Measurements from ENCODE around the gene RBP3.

Gene RBP3

DNA sequence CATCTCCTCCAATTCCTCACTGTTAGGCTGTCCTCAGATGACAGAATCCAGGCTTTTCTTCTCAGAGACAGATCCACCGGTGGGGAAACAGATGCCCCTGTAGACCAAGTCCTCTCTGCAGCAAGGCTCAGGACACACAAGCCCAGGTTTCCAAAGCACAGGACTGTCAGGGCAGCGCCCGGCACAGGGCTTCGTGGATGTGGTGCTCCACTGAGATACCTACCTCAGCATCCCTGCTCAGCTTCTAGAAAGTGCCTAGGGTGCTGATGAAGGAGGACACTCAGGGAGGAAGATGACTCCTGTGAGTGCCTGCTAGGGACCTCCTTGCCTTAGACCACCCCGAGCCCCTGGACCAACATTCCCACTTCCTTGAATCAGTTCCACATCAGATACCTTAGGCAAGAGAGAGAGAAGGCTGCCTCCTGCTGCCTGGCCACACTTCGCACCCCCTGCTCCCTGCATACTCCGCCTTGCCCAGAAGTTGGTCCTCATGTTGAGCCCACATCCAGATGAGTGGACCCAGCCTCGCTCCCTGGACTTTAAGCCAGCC, 8.9 kb upstream of the RBP3 start:
- no peak for DNase-seq (ENCODE audit: extremely low read depth, insufficient read length)
- TF ChIP-seq, protein P1, sequence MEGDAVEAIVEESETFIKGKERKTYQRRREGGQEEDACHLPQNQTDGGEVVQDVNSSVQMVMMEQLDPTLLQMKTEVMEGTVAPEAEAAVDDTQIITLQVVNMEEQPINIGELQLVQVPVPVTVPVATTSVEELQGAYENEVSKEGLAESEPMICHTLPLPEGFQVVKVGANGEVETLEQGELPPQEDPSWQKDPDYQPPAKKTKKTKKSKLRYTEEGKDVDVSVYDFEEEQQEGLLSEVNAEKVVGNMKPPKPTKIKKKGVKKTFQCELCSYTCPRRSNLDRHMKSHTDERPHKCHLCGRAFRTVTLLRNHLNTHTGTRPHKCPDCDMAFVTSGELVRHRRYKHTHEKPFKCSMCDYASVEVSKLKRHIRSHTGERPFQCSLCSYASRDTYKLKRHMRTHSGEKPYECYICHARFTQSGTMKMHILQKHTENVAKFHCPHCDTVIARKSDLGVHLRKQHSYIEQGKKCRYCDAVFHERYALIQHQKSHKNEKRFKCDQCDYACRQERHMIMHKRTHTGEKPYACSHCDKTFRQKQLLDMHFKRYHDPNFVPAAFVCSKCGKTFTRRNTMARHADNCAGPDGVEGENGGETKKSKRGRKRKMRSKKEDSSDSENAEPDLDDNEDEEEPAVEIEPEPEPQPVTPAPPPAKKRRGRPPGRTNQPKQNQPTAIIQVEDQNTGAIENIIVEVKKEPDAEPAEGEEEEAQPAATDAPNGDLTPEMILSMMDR (IDR thresholded peaks at IDR 0.05; ENCODE audit: insufficient read depth, low read length, poor library complexity, severe bottlenecking): no peak
- Histone ChIP-seq H3K4me3 (replicated peaks; ENCODE audit: low read depth, low read length) (no peak overlapping the region), H3K36me3 (ENCODE audit: control insufficient read depth, insufficient read depth, low read length) (no peaks in the 10 kb centered on the region), H3K27me3 (replicated peaks; ENCODE audit: control insufficient read depth, insufficient read depth, low read length) (peaks cover 1% of the 10 kb centered on the region; the same call in 1 of the 2 replicates)

DNA sequence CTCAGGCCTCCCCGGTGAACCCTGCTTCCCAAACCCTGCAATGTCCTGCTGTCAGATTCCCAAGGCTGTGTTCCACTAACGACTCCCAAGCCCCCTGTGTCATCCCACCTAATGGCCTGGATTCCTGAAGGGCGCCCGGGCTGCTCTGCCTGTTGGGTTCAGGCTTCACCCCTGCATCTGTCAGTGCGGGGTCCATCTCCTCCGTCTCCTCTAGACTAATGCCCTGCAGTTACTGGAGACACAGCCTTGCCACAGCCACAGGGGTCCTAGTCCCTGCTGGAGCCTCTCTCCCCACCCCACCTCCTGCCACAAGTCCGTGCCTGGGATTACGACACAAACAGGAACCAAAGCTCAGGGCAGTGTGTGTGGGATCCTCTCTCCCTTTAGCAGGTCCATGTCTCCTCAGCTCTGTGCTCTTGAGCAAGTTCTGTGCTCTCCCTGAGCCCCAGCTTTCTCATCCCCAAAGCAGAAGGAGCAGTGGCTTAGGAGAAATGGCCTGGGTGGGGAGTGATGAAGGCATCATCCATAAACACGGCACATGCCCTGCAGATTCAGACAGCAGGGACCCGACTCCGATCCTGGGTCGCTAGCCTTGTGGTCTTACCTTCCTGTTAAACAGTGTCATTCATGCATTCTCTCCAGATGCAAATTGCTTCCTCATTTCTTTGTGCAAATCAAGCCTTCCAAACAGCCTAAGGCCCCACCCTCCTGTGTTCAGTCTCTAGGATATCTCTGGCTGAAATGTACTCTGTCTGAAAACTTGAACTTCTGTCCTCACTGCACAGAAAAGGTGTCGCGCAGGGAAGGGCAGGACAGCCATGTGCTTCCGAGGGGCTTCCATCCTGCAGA, 8.2 kb upstream of the RBP3 start:
- Histone ChIP-seq H3K4me3 (replicated peaks; ENCODE audit: low read depth, low read length) (no peak overlapping the region), H3K36me3 (ENCODE audit: control insufficient read depth, insufficient read depth, low read length) (no peaks in the 10 kb centered on the region), H3K27me3 (replicated peaks; ENCODE audit: control insufficient read depth, insufficient read depth, low read length) (peaks cover 1% of the 10 kb centered on the region; the same call in 1 of the 2 replicates)
- DNase-seq (ENCODE audit: extremely low read depth, insufficient read length): peak; percentile 22
- TF ChIP-seq, protein P1 (IDR thresholded peaks at IDR 0.05; ENCODE audit: insufficient read depth, low read length, poor library complexity, severe bottlenecking): no peak

DNA sequence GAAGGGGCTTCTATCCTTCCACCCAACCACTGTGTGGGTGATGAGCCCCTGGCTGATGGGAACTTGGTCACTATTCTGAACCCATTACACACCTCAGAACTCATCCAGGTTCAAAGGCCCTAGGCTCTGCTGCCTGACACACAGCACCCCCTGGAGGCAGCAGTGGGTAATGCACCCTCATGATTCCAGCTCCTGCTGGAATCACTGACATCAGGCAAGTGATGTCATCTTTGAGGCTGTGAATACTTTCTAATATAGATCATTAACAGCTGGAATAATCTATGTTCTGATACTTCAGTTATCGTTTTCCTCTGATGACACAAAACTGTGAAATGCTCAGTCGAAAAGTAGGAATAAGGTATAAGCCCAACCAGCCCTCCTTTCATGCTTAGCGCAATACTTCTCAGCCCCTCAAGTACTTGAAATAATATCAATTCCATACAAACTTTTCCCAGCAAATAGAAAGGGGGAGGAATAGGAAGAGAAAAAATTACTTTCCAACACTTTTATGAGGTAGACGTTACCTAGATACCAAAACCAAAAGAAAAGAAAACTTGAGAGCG, 7.5 kb upstream of the RBP3 start:
- TF ChIP-seq, protein P1 (IDR thresholded peaks at IDR 0.05; ENCODE audit: insufficient read depth, low read length, poor library complexity, severe bottlenecking): peak; percentile 97
- no peaks in the 10 kb centered on the region; the same call in 1 of the 2 replicates for H3K27me3 ChIP-seq (replicated peaks; ENCODE audit: control insufficient read depth, insufficient read depth, low read length)
- no peak for DNase-seq (ENCODE audit: extremely low read depth, insufficient read length)

DNA sequence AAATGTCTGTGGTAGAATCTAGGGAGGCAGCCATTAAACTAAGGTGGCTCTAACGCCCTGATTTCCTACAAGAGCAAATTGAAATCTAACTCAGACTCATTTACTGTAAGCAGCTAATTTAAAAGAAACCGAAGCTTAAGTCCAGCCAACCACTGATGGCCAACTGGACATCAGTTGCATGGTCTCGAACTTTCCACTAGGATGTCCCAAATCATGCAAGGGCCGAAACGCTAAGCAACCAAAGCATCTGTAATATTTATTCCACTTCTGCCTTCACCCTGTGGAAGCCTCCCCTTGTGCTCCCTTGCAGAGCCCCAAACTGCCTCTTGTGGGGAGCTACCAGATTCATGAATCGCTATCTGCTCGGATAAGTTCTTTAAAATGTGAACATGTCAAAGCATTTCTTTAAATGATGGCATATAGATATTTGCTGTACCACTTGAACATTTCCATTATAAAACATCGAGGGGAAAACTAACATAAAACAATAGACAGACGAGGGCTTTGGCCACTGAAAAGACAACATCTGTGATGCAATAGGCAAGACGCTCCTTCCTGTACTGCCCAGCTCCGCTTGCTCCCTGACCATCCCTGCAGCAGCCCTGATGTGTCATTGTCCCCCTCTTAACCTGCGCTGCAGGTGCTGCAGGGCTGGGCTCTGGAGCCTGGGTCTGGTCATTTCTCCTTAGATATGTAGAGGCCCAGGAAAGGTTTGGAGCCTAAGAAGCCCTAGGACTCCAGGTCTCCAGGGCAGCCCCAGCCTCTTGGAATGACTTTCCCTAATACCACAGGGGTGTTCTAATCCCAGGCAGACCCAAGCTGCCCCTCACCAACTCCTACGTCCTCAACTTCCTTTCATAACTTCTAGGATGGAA, 2.9 kb upstream of the RBP3 start:
- H3K27me3 ChIP-seq (replicated peaks; ENCODE audit: control insufficient read depth, insufficient read depth, low read length): no peaks in the 10 kb centered on the region; the same call in 1 of the 2 replicates
- H3K36me3 ChIP-seq (ENCODE audit: control insufficient read depth, insufficient read depth, low read length): no peaks in the 10 kb centered on the region
- DNase-seq (ENCODE audit: extremely low read depth, insufficient read length): no peak
- H3K4me3 ChIP-seq (replicated peaks; ENCODE audit: low read depth, low read length): no peak overlapping the region
- TF ChIP-seq, protein P1 (IDR thresholded peaks at IDR 0.05; ENCODE audit: insufficient read depth, low read length, poor library complexity, severe bottlenecking): no peak

More for the DNA sequence above, 7.5 kb upstream of the RBP3 start:
- Histone ChIP-seq H3K36me3 (ENCODE audit: control insufficient read depth, insufficient read depth, low read length) (no peaks in the 10 kb centered on the region), H3K4me3 (replicated peaks; ENCODE audit: low read depth, low read length) (no peak overlapping the region)

DNA sequence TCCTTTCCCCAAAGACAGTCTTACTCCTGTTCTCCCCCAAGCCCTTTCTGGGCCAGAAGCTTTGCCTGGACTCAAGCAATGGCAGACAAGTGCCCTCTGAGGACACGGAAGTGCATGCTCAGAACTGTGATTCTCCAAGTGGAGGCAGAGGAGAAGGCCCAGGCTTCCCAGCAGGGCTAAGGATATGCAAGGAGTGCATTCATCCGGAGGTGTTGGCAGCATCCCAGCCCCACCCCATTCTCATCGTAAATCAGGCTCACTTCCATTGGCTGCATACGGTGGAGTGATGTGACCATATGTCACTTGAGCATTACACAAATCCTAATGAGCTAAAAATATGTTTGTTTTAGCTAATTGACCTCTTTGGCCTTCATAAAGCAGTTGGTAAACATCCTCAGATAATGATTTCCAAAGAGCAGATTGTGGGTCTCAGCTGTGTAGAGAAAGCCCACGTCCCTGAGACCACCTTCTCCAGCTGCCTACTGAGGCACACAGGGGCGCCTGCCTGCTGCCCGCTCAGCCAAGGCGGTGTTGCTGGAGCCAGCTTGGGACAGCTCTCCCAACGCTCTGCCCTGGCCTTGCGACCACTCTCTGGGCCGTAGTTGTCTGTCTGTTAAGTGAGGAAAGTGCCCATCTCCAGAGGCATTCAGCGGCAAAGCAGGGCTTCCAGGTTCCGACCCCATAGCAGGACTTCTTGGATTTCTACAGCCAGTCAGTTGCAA, 1.4 kb upstream of the RBP3 start:
- no peaks in the 10 kb centered on the region; the same call in 1 of the 2 replicates for H3K27me3 ChIP-seq (replicated peaks; ENCODE audit: control insufficient read depth, insufficient read depth, low read length)
- TF ChIP-seq, protein P1 (IDR thresholded peaks at IDR 0.05; ENCODE audit: insufficient read depth, low read length, poor library complexity, severe bottlenecking): no peak

More for the DNA sequence above, 1.4 kb upstream of the RBP3 start:
- Histone ChIP-seq H3K36me3 (ENCODE audit: control insufficient read depth, insufficient read depth, low read length) (no peaks in the 10 kb centered on the region), H3K4me3 (replicated peaks; ENCODE audit: low read depth, low read length) (no peak overlapping the region)
- no peak for DNase-seq (ENCODE audit: extremely low read depth, insufficient read length)
